Adrenal gland (tissue), 5 donors: ENCODE results near the gene CYB5D1.

Source experiments
- CTCF ChIP-seq, 6 experiments: fragments of 450-650 bp in 4 of 6; fragments of 200-600 bp in 2 of 6; sonication (generic) in 1 of 6; IDR thresholded peaks; 1 replicate in 5 of 6; 2 replicates in 1 of 6; pipeline versions ENCODE4 v1.5.1 to v1.8.0; 2016 to 2021; ENCODE audit warnings: antibody characterized with exemption in 6 of 6, mild to moderate bottlenecking in 2 of 6, moderate library complexity in 1 of 6
- POLR2A ChIP-seq, 2 donors: fragments of 450-650 bp; IDR thresholded peaks; one replicate each; pipeline ENCODE4 v1.6.1; 2017; ENCODE audit warnings: antibody characterized with exemption in 2 of 2, mild to moderate bottlenecking in 2 of 2, moderate library complexity in 1 of 2
- donor health status: DM: no; HTN: no; CAD: no.

- TF ChIP-seq CTCF (IDR thresholded peaks at IDR 0.05) (no peak), POLR2A (IDR thresholded peaks at IDR 0.05) (no peak)
Measured at GRCh38 chr17:7843257-7843535, 14.6 kb upstream of the CYB5D1 start.
